ENCODE data around the gene WDR6. TPM values are rescaled to one million over a fixed set of nuclear protein-coding genes. Genes with fewer than 3 reads are reported as not detected.

Gene WDR6
- total RNA-seq, 1 experiment from 2014 or later, result 138 TPM

GRCh38 chr3:48970586-48970985 lies 36.6 kb upstream of the WDR6 start:
- no peak for TF ChIP-seq CTCF (IDR thresholded peaks at IDR 0.05; ENCODE audit: unreplicated experiment)
- intact Hi-C loops (cut with micrococcal nuclease; ENCODE audit: unreplicated experiment), result no loop called here
- no peak for DNase-seq
- Mint-ChIP-seq H3K9me3 (ENCODE audit: low read depth, unreplicated experiment) (no peaks in the 10 kb centered on the region), H3K36me3 (ENCODE audit: insufficient read depth, unreplicated experiment) (peaks cover 50% of the 10 kb centered on the region), H3K4me3 (ENCODE audit: low read depth, unreplicated experiment) (no peak overlapping the region), H3K27me3 (ENCODE audit: unreplicated experiment) (no peaks in the 10 kb centered on the region), H3K4me1 (ENCODE audit: low read depth, unreplicated experiment) (no peaks in the 10 kb centered on the region), H3K27ac (ENCODE audit: unreplicated experiment) (no peak overlapping the region)
- BruUV-seq (replicated peaks), result no TSS peak
- CTCF ChIA-PET, result no interaction called here

GRCh38 chr3:48974076-48974864 lies 32.9 kb upstream of the WDR6 start:
- no peaks in the 10 kb centered on the region for H3K27me3 Mint-ChIP-seq (ENCODE audit: unreplicated experiment)
- BruUV-seq (replicated peaks), result no TSS peak
- H3K4me1 Mint-ChIP-seq (ENCODE audit: low read depth, unreplicated experiment), result no peaks in the 10 kb centered on the region
- H3K4me3 Mint-ChIP-seq (ENCODE audit: low read depth, unreplicated experiment), result no peak overlapping the region
- no peak for DNase-seq
- H3K36me3 Mint-ChIP-seq (ENCODE audit: insufficient read depth, unreplicated experiment), result peaks cover 59% of the 10 kb centered on the region
- intact Hi-C loops (cut with micrococcal nuclease; ENCODE audit: unreplicated experiment), result no loop called here
- no peak overlapping the region for H3K27ac Mint-ChIP-seq (ENCODE audit: unreplicated experiment)
- H3K9me3 Mint-ChIP-seq (ENCODE audit: low read depth, unreplicated experiment), result no peaks in the 10 kb centered on the region
- CTCF ChIA-PET, result no interaction called here
- TF ChIP-seq CTCF (IDR thresholded peaks at IDR 0.05; ENCODE audit: unreplicated experiment), result no peak

- Mint-ChIP-seq H3K9me3 (ENCODE audit: low read depth, unreplicated experiment) (no peaks in the 10 kb centered on the region), H3K4me1 (ENCODE audit: low read depth, unreplicated experiment) (no peaks in the 10 kb centered on the region), H3K27me3 (ENCODE audit: unreplicated experiment) (no peaks in the 10 kb centered on the region), H3K27ac (ENCODE audit: unreplicated experiment) (no peak overlapping the region), H3K36me3 (ENCODE audit: insufficient read depth, unreplicated experiment) (peaks cover 52% of the 10 kb centered on the region), H3K4me3 (ENCODE audit: low read depth, unreplicated experiment) (no peak overlapping the region)
- TF ChIP-seq CTCF (IDR thresholded peaks at IDR 0.05; ENCODE audit: unreplicated experiment), result no peak
- DNase-seq, result no peak
- no TSS peak for BruUV-seq (replicated peaks)
- CTCF ChIA-PET, result no interaction called here
- intact Hi-C loops (cut with micrococcal nuclease; ENCODE audit: unreplicated experiment), result no loop called here
Observed at GRCh38 chr3:48979451-48979850, 27.7 kb upstream of the WDR6 start.

GRCh38 chr3:48980295-48980694 lies 26.9 kb upstream of the WDR6 start:
- no peak for DNase-seq
- no peak overlapping the region for H3K4me3 Mint-ChIP-seq (ENCODE audit: low read depth, unreplicated experiment)
- CTCF ChIA-PET, result no interaction called here
- peaks cover 45% of the 10 kb centered on the region for H3K36me3 Mint-ChIP-seq (ENCODE audit: insufficient read depth, unreplicated experiment)
- BruUV-seq (replicated peaks), result no TSS peak
- H3K27me3 Mint-ChIP-seq (ENCODE audit: unreplicated experiment), result no peaks in the 10 kb centered on the region
- no peak overlapping the region for H3K27ac Mint-ChIP-seq (ENCODE audit: unreplicated experiment)
- no peaks in the 10 kb centered on the region for H3K4me1 Mint-ChIP-seq (ENCODE audit: low read depth, unreplicated experiment)
- intact Hi-C loops (cut with micrococcal nuclease; ENCODE audit: unreplicated experiment), result no loop called here
- H3K9me3 Mint-ChIP-seq (ENCODE audit: low read depth, unreplicated experiment), result no peaks in the 10 kb centered on the region
- no peak for TF ChIP-seq CTCF (IDR thresholded peaks at IDR 0.05; ENCODE audit: unreplicated experiment)
